ENCODE data around the gene TMSB4X. TPM values are rescaled to one million over a fixed set of nuclear protein-coding genes. Genes with fewer than 3 reads are reported as not detected.

Gene TMSB4X
- total and polyA plus RNA-seq, 9 donors, result 1,993 to 5,006 (median 2,317) TPM

DNA sequence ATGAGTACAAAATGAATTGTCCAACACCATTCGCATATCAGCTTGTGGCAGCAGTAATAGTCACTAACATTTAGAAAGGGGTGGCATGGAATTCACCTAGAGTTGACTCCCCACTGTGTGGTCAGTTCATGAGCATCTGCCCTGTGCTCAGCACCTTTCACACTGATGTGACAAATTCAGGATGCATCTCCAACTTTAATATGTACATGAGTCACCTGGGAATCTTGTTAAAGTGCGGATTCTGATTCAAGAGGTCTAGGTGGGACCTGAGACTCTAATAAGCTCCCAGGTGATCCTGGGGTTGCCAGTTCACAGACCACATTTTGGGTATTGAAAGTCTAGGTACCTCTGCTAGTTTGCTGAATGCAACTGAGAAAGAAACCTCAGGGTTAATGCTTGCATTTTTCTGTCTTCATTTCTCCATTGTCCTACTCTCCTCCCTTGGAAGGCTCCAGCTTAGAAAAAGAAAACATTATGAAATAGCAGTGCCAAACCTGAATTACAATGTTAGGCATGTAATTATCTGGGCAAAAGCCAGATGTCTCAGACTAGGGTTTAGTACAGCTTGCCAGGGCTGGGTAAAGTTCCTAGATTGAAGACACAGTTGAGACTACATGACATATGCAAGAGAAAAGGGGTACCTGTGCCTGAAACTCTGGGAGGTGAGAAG, 32.7 kb downstream of the TMSB4X start:
- intact Hi-C loops (cut with DNase I), result no loop called here
- Histone ChIP-seq H3K27ac (no peak overlapping the region), H3K4me3 (no peak overlapping the region), H3K9me3 (no peaks in the 10 kb centered on the region), H3K27me3 (no peaks in the 10 kb centered on the region), H3K36me3 (no peaks in the 10 kb centered on the region), H3K4me1 (ENCODE audit: insufficient read depth) (peaks cover 4% of the 10 kb centered on the region)
- TF ChIP-seq, protein P1, sequence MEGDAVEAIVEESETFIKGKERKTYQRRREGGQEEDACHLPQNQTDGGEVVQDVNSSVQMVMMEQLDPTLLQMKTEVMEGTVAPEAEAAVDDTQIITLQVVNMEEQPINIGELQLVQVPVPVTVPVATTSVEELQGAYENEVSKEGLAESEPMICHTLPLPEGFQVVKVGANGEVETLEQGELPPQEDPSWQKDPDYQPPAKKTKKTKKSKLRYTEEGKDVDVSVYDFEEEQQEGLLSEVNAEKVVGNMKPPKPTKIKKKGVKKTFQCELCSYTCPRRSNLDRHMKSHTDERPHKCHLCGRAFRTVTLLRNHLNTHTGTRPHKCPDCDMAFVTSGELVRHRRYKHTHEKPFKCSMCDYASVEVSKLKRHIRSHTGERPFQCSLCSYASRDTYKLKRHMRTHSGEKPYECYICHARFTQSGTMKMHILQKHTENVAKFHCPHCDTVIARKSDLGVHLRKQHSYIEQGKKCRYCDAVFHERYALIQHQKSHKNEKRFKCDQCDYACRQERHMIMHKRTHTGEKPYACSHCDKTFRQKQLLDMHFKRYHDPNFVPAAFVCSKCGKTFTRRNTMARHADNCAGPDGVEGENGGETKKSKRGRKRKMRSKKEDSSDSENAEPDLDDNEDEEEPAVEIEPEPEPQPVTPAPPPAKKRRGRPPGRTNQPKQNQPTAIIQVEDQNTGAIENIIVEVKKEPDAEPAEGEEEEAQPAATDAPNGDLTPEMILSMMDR (IDR thresholded peaks at IDR 0.05), result no peak
- TF ChIP-seq POLR2A (IDR thresholded peaks at IDR 0.05) (no peak), EP300 (IDR thresholded peaks at IDR 0.05) (no peak)
- 62 to 88% (median 71%) methylated on average over 2 of the region's 2 CpGs for WGBS, 3 donors
- no peak for DNase-seq

DNA sequence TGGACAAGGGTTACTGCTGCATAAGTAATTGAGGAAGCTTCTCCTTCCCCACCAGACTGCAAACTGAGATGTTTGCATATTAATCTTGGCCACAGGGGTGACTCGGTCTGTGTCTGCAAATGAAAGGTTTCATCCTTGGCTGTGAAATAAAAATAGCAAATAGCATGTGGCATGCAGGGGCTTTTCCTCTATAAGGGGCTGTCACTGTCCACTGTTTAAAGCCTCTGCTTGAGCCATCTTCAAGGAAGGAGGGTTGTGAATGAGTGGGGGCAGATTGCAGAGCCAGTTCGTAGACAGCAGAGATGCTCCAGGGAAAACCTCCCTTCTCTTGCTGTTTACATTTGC, 33.3 kb downstream of the TMSB4X start:
- WGBS, 3 donors, result 27 to 31% (median 31%) methylated on average over 2 of the region's 2 CpGs
- H3K36me3 ChIP-seq, result no peaks in the 10 kb centered on the region
- H3K4me3 ChIP-seq, result no peak overlapping the region
- intact Hi-C loops (cut with DNase I), result no loop called here
- TF ChIP-seq POLR2A (IDR thresholded peaks at IDR 0.05) (no peak), EP300 (IDR thresholded peaks at IDR 0.05) (no peak)
- TF ChIP-seq, protein P1 (IDR thresholded peaks at IDR 0.05), result no peak
- no peaks in the 10 kb centered on the region for H3K27me3 ChIP-seq
- H3K27ac ChIP-seq, result no peak overlapping the region
- DNase-seq, result no peak
- H3K9me3 ChIP-seq, result no peaks in the 10 kb centered on the region
- peaks cover 4% of the 10 kb centered on the region for H3K4me1 ChIP-seq (ENCODE audit: insufficient read depth)

- H3K27ac ChIP-seq, result no peak overlapping the region
- no peak for DNase-seq
- TF ChIP-seq, protein P1 (IDR thresholded peaks at IDR 0.05), result no peak
- TF ChIP-seq POLR2A (IDR thresholded peaks at IDR 0.05) (no peak), EP300 (IDR thresholded peaks at IDR 0.05) (no peak)
These were observed 33.9 kb downstream of the TMSB4X start for GRCh38 chrX:13008851-13009250.

DNA sequence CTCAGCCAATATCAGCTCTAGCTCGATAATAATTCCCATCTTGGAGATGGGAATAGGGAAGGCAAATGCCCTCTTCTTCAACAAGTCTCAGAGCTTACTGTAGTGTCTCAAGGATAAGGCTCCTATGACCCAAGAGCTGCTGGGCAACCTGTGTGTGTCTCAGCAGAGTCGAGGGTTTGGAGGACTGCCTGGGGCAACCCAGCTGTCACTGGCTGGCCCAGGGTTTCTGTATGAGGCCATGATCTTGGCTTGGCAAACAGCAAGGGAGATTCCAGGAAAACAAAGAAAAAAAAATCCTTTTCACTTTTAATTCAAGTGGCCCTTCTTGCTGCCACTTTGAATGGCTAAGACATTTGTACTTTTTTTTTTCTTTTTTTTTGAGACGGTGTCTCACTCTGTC, 34.4 kb downstream of the TMSB4X start:
- 47 to 52% (median 49%) methylated on average over 3 of the region's 3 CpGs for WGBS, 3 donors
- Histone ChIP-seq H3K4me1 (ENCODE audit: insufficient read depth) (peaks cover 4% of the 10 kb centered on the region), H3K27ac (no peak overlapping the region), H3K9me3 (no peaks in the 10 kb centered on the region), H3K4me3 (no peak overlapping the region), H3K36me3 (no peaks in the 10 kb centered on the region), H3K27me3 (no peaks in the 10 kb centered on the region)
- TF ChIP-seq, protein P1 (IDR thresholded peaks at IDR 0.05), result no peak
- TF ChIP-seq EP300 (IDR thresholded peaks at IDR 0.05) (no peak), POLR2A (IDR thresholded peaks at IDR 0.05) (no peak)
- intact Hi-C loops (cut with DNase I), result no loop called here
- DNase-seq, result no peak

More at GRCh38 chrX:13008851-13009250, 33.9 kb downstream of the TMSB4X start:
- intact Hi-C loops (cut with DNase I), result no loop called here
- Histone ChIP-seq H3K4me1 (ENCODE audit: insufficient read depth) (peaks cover 4% of the 10 kb centered on the region), H3K36me3 (no peaks in the 10 kb centered on the region), H3K4me3 (no peak overlapping the region), H3K9me3 (no peaks in the 10 kb centered on the region), H3K27me3 (no peaks in the 10 kb centered on the region)
- WGBS, 3 donors, result 71 to 75% (median 73%) methylated on average over 3 of the region's 3 CpGs

All from ovary (tissue), 9 donors.